GM23338 (cell line): ENCODE measurements around the gene ANKFN1. TPM values are rescaled to one million over a fixed set of nuclear protein-coding genes. Genes with fewer than 3 reads are reported as not detected.

Experiments used
- ATAC-seq: fragments of 200-7000 bp; cut with Tn5 transposase; 3 replicates; pipeline ENCODE4 v1.9.1; 2020
- DNase-seq: peaks from one replicate; pipeline ENCODE4 v3.0.0-alpha.2; 2015; ENCODE audit warnings: low spot score
- H2AFZ ChIP-seq: fragments of 200-600 bp; sonication (generic); 2 replicates; pipeline ENCODE4 v1.8.0; 2016; ENCODE audit warnings: antibody characterized with exemption, mild to moderate bottlenecking, moderate library complexity
- H3F3A ChIP-seq: fragments of 200-600 bp; sonication (generic); replicated peaks from 2 replicates; pipeline ENCODE4 v1.8.0; 2017; ENCODE audit warnings: antibody characterized with exemption, mixed run types, low read depth
- H3K27ac ChIP-seq: fragments of 200-600 bp; sonication (generic); 2 replicates; pipeline ENCODE4 v1.6.1; 2016; ENCODE audit warnings: low read depth
- H3K27me3 ChIP-seq: fragments of 200-600 bp; sonication (generic); 2 replicates; pipeline ENCODE4 v1.8.0; 2016; ENCODE audit warnings: mild to moderate bottlenecking, mixed run types, moderate library complexity; ENCODE audit not compliant: insufficient read depth
- H3K36me3 ChIP-seq: fragments of 200-600 bp; sonication (generic); 2 replicates; pipeline ENCODE4 v1.8.0; 2016; ENCODE audit warnings: mild to moderate bottlenecking; ENCODE audit not compliant: insufficient read depth
- H3K4me1 ChIP-seq: fragments of 200-600 bp; sonication (generic); 2 replicates; pipeline ENCODE4 v1.8.0; 2016; ENCODE audit warnings: mild to moderate bottlenecking, moderate library complexity; ENCODE audit not compliant: insufficient read depth
- H3K4me2 ChIP-seq: fragments of 200-600 bp; sonication (generic); 2 replicates; pipeline ENCODE4 v1.7.1; 2017; ENCODE audit warnings: mixed run types
- H3K4me3 ChIP-seq: fragments of 200-600 bp; sonication (generic); 2 replicates; pipeline ENCODE4 v1.6.1; 2016; ENCODE audit warnings: mixed run types
- H3K79me2 ChIP-seq: fragments of 200-600 bp; sonication (generic); replicated peaks from 2 replicates; pipeline ENCODE4 v1.8.0; 2017; ENCODE audit warnings: mild to moderate bottlenecking; ENCODE audit not compliant: insufficient read depth
- H3K9me2 ChIP-seq: fragments of 200-600 bp; sonication (generic); 2 replicates; pipeline ENCODE4 v1.8.0; 2017; ENCODE audit not compliant: insufficient read depth
- H4K20me1 ChIP-seq: fragments of 200-600 bp; sonication (generic); replicated peaks from 2 replicates; pipeline ENCODE4 v1.8.0; 2017; ENCODE audit warnings: mild to moderate bottlenecking; ENCODE audit not compliant: insufficient read depth
- H3K27ac Mint-ChIP-seq: 2 replicates; pipeline ENCODE4 v1.8.0; 2020; ENCODE audit warnings: inconsistent platforms, mild to moderate bottlenecking, moderate library complexity, mixed read lengths
- H3K27me3 Mint-ChIP-seq: 3 replicates; pipeline ENCODE4 v1.8.0; 2022; ENCODE audit warnings: low read depth, mild to moderate bottlenecking, moderate library complexity, mixed read lengths, inconsistent platforms; ENCODE audit not compliant: insufficient read depth, poor library complexity
- H3K36me3 Mint-ChIP-seq: 3 replicates; pipeline ENCODE4 v1.8.0; 2021; ENCODE audit warnings: low read depth, mild to moderate bottlenecking, inconsistent platforms, moderate library complexity, mixed read lengths
- H3K4me1 Mint-ChIP-seq: 3 replicates; pipeline ENCODE4 v1.8.0; 2020; ENCODE audit warnings: mild to moderate bottlenecking, inconsistent platforms, mixed read lengths
- H3K4me3 Mint-ChIP-seq: 3 replicates; pipeline ENCODE4 v1.8.0; 2021; ENCODE audit warnings: moderate library complexity, mild to moderate bottlenecking, inconsistent platforms, mixed read lengths
- H3K9me3 Mint-ChIP-seq: 3 replicates; pipeline ENCODE4 v1.8.0; 2020; ENCODE audit warnings: moderate library complexity, mild to moderate bottlenecking, inconsistent platforms, mixed read lengths
- CREB1 ChIP-seq: fragments of 250-450 bp; sonication (Bioruptor Pico); IDR thresholded peaks from 2 replicates; pipeline ENCODE4 v1.5.0; 2020; ENCODE audit warnings: low read depth, mild to moderate bottlenecking, moderate library complexity
- CTCF ChIP-seq, 2 experiments: fragments of 200-600 bp in 1 of 2; sonication (generic) in 1 of 2; conservative IDR thresholded peaks; 2 replicates each; pipeline versions ENCODE4 v1.5.1 to v1.6.1; 2016 to 2017; ENCODE audit warnings: antibody characterized with exemption in 2 of 2, low read depth in 2 of 2, mild to moderate bottlenecking in 2 of 2, moderate library complexity in 1 of 2
- ETS1 ChIP-seq: IDR thresholded peaks from 2 replicates; pipeline ENCODE4 v1.6.1; 2016; ENCODE audit warnings: antibody characterized with exemption
- JUNB ChIP-seq: IDR thresholded peaks from one replicate; pipeline ENCODE4 v1.6.1; 2016; ENCODE audit warnings: antibody characterized with exemption; ENCODE audit not compliant: unreplicated experiment
- NANOG ChIP-seq: IDR thresholded peaks from 2 replicates; pipeline ENCODE4 v1.6.1; 2016; ENCODE audit warnings: antibody characterized with exemption, borderline replicate concordance
- REST ChIP-seq: IDR thresholded peaks from one replicate; pipeline ENCODE4 v1.6.1; 2018; ENCODE audit warnings: antibody characterized with exemption; ENCODE audit not compliant: unreplicated experiment
- STAT1 ChIP-seq: IDR thresholded peaks from one replicate; pipeline ENCODE4 v1.6.1; 2016; ENCODE audit warnings: antibody characterized with exemption; ENCODE audit not compliant: unreplicated experiment
- ZNF114 ChIP-seq: fragments of 250-450 bp; sonication (Bioruptor Pico); IDR thresholded peaks from 2 replicates; pipeline ENCODE4 v1.5.0; 2020; ENCODE audit warnings: mild to moderate bottlenecking, moderate library complexity
- ZNF462 ChIP-seq: fragments of 250-450 bp; sonication (Bioruptor Pico); IDR thresholded peaks from 2 replicates; pipeline ENCODE4 v1.5.0; 2020; ENCODE audit warnings: mild to moderate bottlenecking, moderate library complexity
- polyA plus RNA-seq: library from polyadenylated mRNA; unstranded; fragments of >200 nt; fragmentation: Nextera tagmentation; extraction: Ambion mirVana; gene quantifications from 2 replicates; pipeline ENCODE4 v1.2.1, GENCODE V29; 2016
- total RNA-seq: library from RNA; depleted of rRNA; stranded (reverse); fragments of >200 nt; shearing (Covaris generic); gene quantifications from 2 replicates; pipeline ENCODE4 v1.2.3, GENCODE V29; 2014

ANKFN1 gene
- total and polyA plus RNA-seq, 2 experiments from 2014 or later = not detected

- Histone ChIP-seq H3K36me3 (no peaks in the 10 kb centered on the region), H3K9me2 (no peaks in the 10 kb centered on the region; the same call in 1 of the 2 replicates), H3K4me3 (no peak overlapping the region), H3K4me1 (no peaks in the 10 kb centered on the region), H3K27me3 (no peaks in the 10 kb centered on the region), H4K20me1 (no peaks in the 10 kb centered on the region), H3F3A (no peaks in the 10 kb centered on the region), H2AFZ (0 out of 2 replicates have a peak overlapping the region, but pooled peaks have one; percentile 52), H3K27ac (no peak overlapping the region), H3K79me2 (no peaks in the 10 kb centered on the region), H3K4me2 (no peak overlapping the region)
- H3K4me3 Mint-ChIP-seq = no peak overlapping the region
- H3K27me3 Mint-ChIP-seq = no peaks in the 10 kb centered on the region
- DNase-seq = no peak
- no peaks in the 10 kb centered on the region for H3K4me1 Mint-ChIP-seq
- 0 out of 2 replicates have a peak overlapping the region, but pooled peaks have one; percentile 46 for H3K27ac Mint-ChIP-seq
- H3K9me3 Mint-ChIP-seq = no peaks in the 10 kb centered on the region
- ATAC-seq = no peak
- no peaks in the 10 kb centered on the region for H3K36me3 Mint-ChIP-seq
- TF ChIP-seq ZNF114 (CRISPR knock-in tag) (no peak), STAT1 (no peak), ETS1 (no peak), NANOG (no peak), REST (no peak), CREB1 (CRISPR knock-in tag) (no peak), CTCF (conservative IDR thresholded peaks at IDR 0.05; ENCODE audit: low read depth in 2 of 2) (no peak), JUNB (no peak), ZNF462 (no peak)
Observed at GRCh38 chr17:56358651-56359050, 205.4 kb downstream of the ANKFN1 start.
